HCT116 (cell line): ENCODE measurements around the gene DNAAF5. TPM values are rescaled to one million over a fixed set of nuclear protein-coding genes. Genes with fewer than 3 reads are reported as not detected.

Experiments
- ATAC-seq: fragments of 200-7000 bp; cut with Tn5 transposase; 2 replicates; pipeline ENCODE4 v1.9.1; 2020; ENCODE audit warnings: mild to moderate bottlenecking, moderate library complexity
- BruUV-seq: library from RNA; stranded (reverse); fragments of 400-500 nt; replicated peaks from 2 replicates; lab custom pipeline; 2021; lab: Mats Ljungman, UMichigan
- CTCF ChIA-PET: fragments of 300-600 bp; sonication (Branson Sonifier 250); formaldehyde crosslinking; loops from one replicate; lab custom pipeline; 2021; ENCODE audit warnings: antibody characterized with exemption; lab: Charles Lee
- POLR2A ChIA-PET: fragments of 300-600, 350-600 bp; sonication (Branson Sonifier 250); formaldehyde crosslinking; loops from one replicate; lab custom pipeline; 2021; ENCODE audit warnings: antibody characterized with exemption; lab: Charles Lee
- RAD21 ChIA-PET, 2 experiments: fragments of 300-600 bp; sonication (Branson Sonifier 250); formaldehyde crosslinking; loops; one replicate each; lab custom pipeline; 2023; ENCODE audit warnings: low total read pairs in 2 of 2; ENCODE audit not compliant: uncharacterized antibody in 2 of 2, unreplicated experiment in 2 of 2, low non-redundant PET in 1 of 2; lab: Charles Lee
- DNase-seq: peaks from one replicate; pipeline ENCODE4 v3.0.0-alpha.2; 2010; ENCODE audit warnings: low read depth, low spot score
- H2AFZ ChIP-seq: fragments of 200-600 bp; shearing (Covaris generic), sonication (generic); 2 replicates; pipeline ENCODE4 v1.6.1; 2017; ENCODE audit warnings: low read depth, mixed run types, mixed read lengths, antibody characterized with exemption, low read length; ENCODE audit not compliant: poor library complexity, severe bottlenecking
- H3K27ac ChIP-seq: 2 replicates; pipeline ENCODE4 v1.5.1; 2012; ENCODE audit warnings: low read depth, low read length
- H3K27me3 ChIP-seq: fragments of 200-600 bp; sonication (generic); 2 replicates; pipeline ENCODE4 v1.6.1; 2016; ENCODE audit warnings: mixed run types, low read length, mixed read lengths; ENCODE audit not compliant: insufficient read depth
- H3K36me3 ChIP-seq, 2 experiments: fragments of 200-500 bp in 1 of 2; fragments of 200-600 bp in 1 of 2; sonication (Bioruptor generic) in 1 of 2; sonication (generic) in 1 of 2; 2 replicates each; pipeline versions ENCODE4 v1.5.1 to v1.6.1; 2014 to 2016; ENCODE audit warnings: low read length in 2 of 2, inconsistent platforms in 1 of 2, mixed read lengths in 1 of 2, mixed run types in 1 of 2; ENCODE audit not compliant: insufficient read depth in 2 of 2, control insufficient read depth in 1 of 2
- H3K4me1 ChIP-seq, 2 experiments: fragments of 200-600 bp in 1 of 2; sonication (generic) in 1 of 2; 2 replicates each; pipeline versions ENCODE4 v1.5.1 to v1.6.1; 2012 to 2017; ENCODE audit warnings: low read length in 2 of 2, inconsistent platforms in 1 of 2, mild to moderate bottlenecking in 1 of 2, mixed read lengths in 1 of 2, mixed run types in 1 of 2, moderate library complexity in 1 of 2; ENCODE audit not compliant: insufficient read depth in 2 of 2, control insufficient read depth in 1 of 2
- H3K4me2 ChIP-seq: fragments of 200-600 bp; sonication (generic); 2 replicates; pipeline ENCODE4 v1.6.1; 2017; ENCODE audit warnings: mixed run types, low read length, mixed read lengths
- H3K4me3 ChIP-seq, 2 experiments: fragments of 200-600 bp in 1 of 2; sonication (generic) in 1 of 2; replicated peaks in 1 of 2; 2 replicates each; pipeline ENCODE4 v1.5.1; 2011 to 2016; ENCODE audit warnings: low read length in 2 of 2, control low read depth in 1 of 2, low read depth in 1 of 2, mild to moderate bottlenecking in 1 of 2, mixed read lengths in 1 of 2, mixed run types in 1 of 2
- H3K79me2 ChIP-seq: fragments of 200-600 bp; sonication (generic); 2 replicates; pipeline ENCODE4 v1.6.1; 2017; ENCODE audit warnings: mild to moderate bottlenecking, mixed run types, low read length, moderate library complexity, mixed read lengths; ENCODE audit not compliant: insufficient read depth
- H3K9ac ChIP-seq: fragments of 200-600 bp; sonication (generic); 2 replicates; pipeline ENCODE4 v1.6.1; 2016; ENCODE audit warnings: low read length, mixed read lengths
- H3K9me2 ChIP-seq: fragments of 200-600 bp; sonication (generic), shearing (Covaris generic); 2 replicates; pipeline ENCODE4 v1.6.1; 2017; ENCODE audit warnings: mixed run types, mild to moderate bottlenecking, moderate library complexity; ENCODE audit not compliant: insufficient read depth
- H3K9me3 ChIP-seq, 2 experiments: fragments of 200-500 bp in 1 of 2; fragments of 200-600 bp in 1 of 2; sonication (Bioruptor generic) in 1 of 2; sonication (generic) in 1 of 2; 2 replicates each; pipeline ENCODE4 v1.6.1; 2014 to 2017; ENCODE audit warnings: low read length in 2 of 2, mixed read lengths in 2 of 2, inconsistent platforms in 1 of 2, low read depth in 1 of 2, mild to moderate bottlenecking in 1 of 2, mixed run types in 1 of 2, moderate library complexity in 1 of 2; ENCODE audit not compliant: control insufficient read depth in 1 of 2, insufficient read depth in 1 of 2
- H4K20me1 ChIP-seq: fragments of 200-600 bp; sonication (generic), shearing (Covaris generic); 2 replicates; pipeline ENCODE4 v1.6.1; 2017; ENCODE audit warnings: mixed run types, mild to moderate bottlenecking, moderate library complexity; ENCODE audit not compliant: insufficient read depth
- CEBPB ChIP-seq: IDR thresholded peaks from 2 replicates; pipeline ENCODE4 v1.6.1; 2012; ENCODE audit warnings: low read depth
- EGR1 ChIP-seq: IDR thresholded peaks from 2 replicates; pipeline ENCODE4 v1.6.1; 2012; ENCODE audit warnings: low read depth
- ELF1 ChIP-seq: IDR thresholded peaks from 2 replicates; pipeline ENCODE4 v1.6.1; 2012; ENCODE audit warnings: low read depth, borderline replicate concordance
- EZH2 ChIP-seq: fragments of 200-600 bp; sonication (generic); IDR thresholded peaks from 2 replicates; pipeline ENCODE4 v1.6.1; 2017; ENCODE audit warnings: antibody characterized with exemption, mixed run types
- EZH2phosphoT487 ChIP-seq: fragments of 200-600 bp; IDR thresholded peaks from 2 replicates; pipeline ENCODE4 v1.6.1; 2018; ENCODE audit warnings: antibody characterized with exemption, borderline replicate concordance
- FOSL1 ChIP-seq: IDR thresholded peaks from 2 replicates; pipeline ENCODE4 v1.6.1; 2012; ENCODE audit warnings: low read depth
- POLR2AphosphoS5 ChIP-seq: IDR thresholded peaks from 2 replicates; pipeline ENCODE4 v1.6.1; 2011; ENCODE audit warnings: mild to moderate bottlenecking, low read depth, low read length, moderate library complexity
- RAD21 ChIP-seq: IDR thresholded peaks from 2 replicates; pipeline ENCODE4 v1.6.1; 2012; ENCODE audit warnings: low read depth, mild to moderate bottlenecking
- SP1 ChIP-seq: IDR thresholded peaks from 2 replicates; pipeline ENCODE4 v1.6.1; 2012; ENCODE audit warnings: low read depth
- SRF ChIP-seq: IDR thresholded peaks from 2 replicates; pipeline ENCODE4 v1.6.1; 2012; ENCODE audit warnings: low read depth
- TCF7L2 ChIP-seq: IDR thresholded peaks from 2 replicates; pipeline ENCODE4 v1.7.0; 2011; ENCODE audit warnings: borderline replicate concordance, inconsistent platforms; ENCODE audit not compliant: insufficient read depth, insufficient read length; ENCODE audit errors: extremely low read depth
- YY1 ChIP-seq: IDR thresholded peaks from 2 replicates; pipeline ENCODE4 v1.6.1; 2011; ENCODE audit warnings: low read length, low read depth, moderate library complexity, mild to moderate bottlenecking; ENCODE audit not compliant: insufficient replicate concordance; ENCODE audit errors: extremely low read depth
- ZBTB33 ChIP-seq: IDR thresholded peaks from 2 replicates; pipeline ENCODE4 v1.6.1; 2011; ENCODE audit warnings: mild to moderate bottlenecking, low read length, moderate library complexity; ENCODE audit not compliant: insufficient replicate concordance; ENCODE audit errors: extremely low read depth
- ZFX ChIP-seq: fragments of 450-650 bp; IDR thresholded peaks from 2 replicates; pipeline ENCODE4 v1.6.1; 2017
- intact Hi-C: fragments of 100-400 bp; cut with micrococcal nuclease; formaldehyde crosslinking; loops from 2 replicates; pipeline ENCODE4 v1.10.0; 2022
- total RNA-seq: library from RNA; stranded (reverse); gene quantifications from one replicate; pipeline ENCODE4 v1.2.1, GENCODE V29; 2021; ENCODE audit not compliant: unreplicated experiment
- TF ChIP-seq, protein P1 (sequence below): IDR thresholded peaks from 2 replicates; pipeline ENCODE4 v1.6.1; 2012; ENCODE audit warnings: low read depth
- TF ChIP-seq, protein P2 (sequence below): IDR thresholded peaks from 2 replicates; pipeline ENCODE4 v1.6.1; 2012
- TF ChIP-seq, protein P3 (sequence below), 3 experiments: fragments of 200-600 bp in 1 of 3; sonication (generic) in 1 of 3; IDR thresholded peaks in 2 of 3; conservative IDR thresholded peaks in 1 of 3; 2 replicates each; pipeline ENCODE4 v1.5.1; 2012 to 2017; ENCODE audit warnings: low read depth in 2 of 3, low read length in 2 of 3, antibody characterized with exemption in 1 of 3, borderline replicate concordance in 1 of 3, control low read depth in 1 of 3, mild to moderate bottlenecking in 1 of 3, mixed read lengths in 1 of 3, mixed run types in 1 of 3, moderate library complexity in 1 of 3; ENCODE audit not compliant: insufficient read depth in 1 of 3

DNAAF5 gene
- total RNA-seq, 1 experiment from 2014 or later: 69.4 TPM

DNA sequence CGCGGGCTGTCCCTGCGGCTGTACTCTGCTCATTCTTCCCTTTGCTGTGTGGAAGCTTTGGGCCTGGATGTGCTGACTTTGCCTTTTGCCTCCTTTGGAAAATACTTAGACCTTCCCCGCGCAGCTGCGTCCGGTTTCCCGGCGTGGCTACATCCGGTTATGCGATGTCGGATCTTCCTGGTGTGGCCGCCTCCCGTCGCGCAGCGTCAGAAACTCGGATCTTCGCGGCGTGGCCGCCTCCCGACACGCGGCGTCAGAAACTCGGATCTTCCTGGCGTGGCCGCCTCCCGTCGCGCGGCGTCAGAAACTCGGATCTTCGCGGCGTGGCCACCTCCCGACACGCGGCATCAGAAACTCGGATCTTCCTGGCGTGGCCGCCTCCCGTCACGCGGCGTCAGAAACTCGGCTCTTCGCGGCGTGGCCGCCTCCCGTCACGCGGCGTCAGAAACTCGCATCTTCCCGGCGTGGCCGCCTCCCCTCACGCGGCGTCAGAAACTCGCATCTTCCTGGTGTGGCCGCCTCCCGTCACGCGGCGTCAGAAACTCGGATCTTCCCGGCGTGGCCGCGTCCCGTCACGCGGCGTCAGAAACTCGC is 55.5 kb downstream of the DNAAF5 start:
- Histone ChIP-seq H3K4me3 (no peak overlapping the region), H3K36me3 (peaks cover 24 to 28% of the 10 kb centered on the region in 2 experiments), H3K79me2 (no peaks in the 10 kb centered on the region), H3K9me3 (no peaks in the 10 kb centered on the region), H3K27ac (no peak overlapping the region), H3K9ac (no peak overlapping the region), H3K4me2 (no peak overlapping the region), H3K9me2 (no peaks in the 10 kb centered on the region), H4K20me1 (no peaks in the 10 kb centered on the region), H3K4me1 (no peaks in the 10 kb centered on the region), H3K27me3 (no peaks in the 10 kb centered on the region), H2AFZ (no peak overlapping the region)
- no TSS peak for BruUV-seq
- intact Hi-C loops: no loop called here
- ChIA-PET POLR2A (no interaction called here), CTCF (no interaction called here), RAD21 (no interaction called here)
- no peak for ATAC-seq
- DNase-seq: no peak
- TF ChIP-seq, protein P1, sequence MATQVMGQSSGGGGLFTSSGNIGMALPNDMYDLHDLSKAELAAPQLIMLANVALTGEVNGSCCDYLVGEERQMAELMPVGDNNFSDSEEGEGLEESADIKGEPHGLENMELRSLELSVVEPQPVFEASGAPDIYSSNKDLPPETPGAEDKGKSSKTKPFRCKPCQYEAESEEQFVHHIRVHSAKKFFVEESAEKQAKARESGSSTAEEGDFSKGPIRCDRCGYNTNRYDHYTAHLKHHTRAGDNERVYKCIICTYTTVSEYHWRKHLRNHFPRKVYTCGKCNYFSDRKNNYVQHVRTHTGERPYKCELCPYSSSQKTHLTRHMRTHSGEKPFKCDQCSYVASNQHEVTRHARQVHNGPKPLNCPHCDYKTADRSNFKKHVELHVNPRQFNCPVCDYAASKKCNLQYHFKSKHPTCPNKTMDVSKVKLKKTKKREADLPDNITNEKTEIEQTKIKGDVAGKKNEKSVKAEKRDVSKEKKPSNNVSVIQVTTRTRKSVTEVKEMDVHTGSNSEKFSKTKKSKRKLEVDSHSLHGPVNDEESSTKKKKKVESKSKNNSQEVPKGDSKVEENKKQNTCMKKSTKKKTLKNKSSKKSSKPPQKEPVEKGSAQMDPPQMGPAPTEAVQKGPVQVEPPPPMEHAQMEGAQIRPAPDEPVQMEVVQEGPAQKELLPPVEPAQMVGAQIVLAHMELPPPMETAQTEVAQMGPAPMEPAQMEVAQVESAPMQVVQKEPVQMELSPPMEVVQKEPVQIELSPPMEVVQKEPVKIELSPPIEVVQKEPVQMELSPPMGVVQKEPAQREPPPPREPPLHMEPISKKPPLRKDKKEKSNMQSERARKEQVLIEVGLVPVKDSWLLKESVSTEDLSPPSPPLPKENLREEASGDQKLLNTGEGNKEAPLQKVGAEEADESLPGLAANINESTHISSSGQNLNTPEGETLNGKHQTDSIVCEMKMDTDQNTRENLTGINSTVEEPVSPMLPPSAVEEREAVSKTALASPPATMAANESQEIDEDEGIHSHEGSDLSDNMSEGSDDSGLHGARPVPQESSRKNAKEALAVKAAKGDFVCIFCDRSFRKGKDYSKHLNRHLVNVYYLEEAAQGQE: no peak
- no peak for TF ChIP-seq FOSL1
- no peak for TF ChIP-seq YY1
- no peak for TF ChIP-seq RAD21
- no peak for TF ChIP-seq POLR2AphosphoS5
- TF ChIP-seq ZBTB33: no peak
- TF ChIP-seq EGR1: no peak
- TF ChIP-seq TCF7L2: no peak
- TF ChIP-seq, protein P2, sequence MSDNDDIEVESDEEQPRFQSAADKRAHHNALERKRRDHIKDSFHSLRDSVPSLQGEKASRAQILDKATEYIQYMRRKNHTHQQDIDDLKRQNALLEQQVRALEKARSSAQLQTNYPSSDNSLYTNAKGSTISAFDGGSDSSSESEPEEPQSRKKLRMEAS: no peak
- TF ChIP-seq SRF: no peak
- TF ChIP-seq, protein P3, sequence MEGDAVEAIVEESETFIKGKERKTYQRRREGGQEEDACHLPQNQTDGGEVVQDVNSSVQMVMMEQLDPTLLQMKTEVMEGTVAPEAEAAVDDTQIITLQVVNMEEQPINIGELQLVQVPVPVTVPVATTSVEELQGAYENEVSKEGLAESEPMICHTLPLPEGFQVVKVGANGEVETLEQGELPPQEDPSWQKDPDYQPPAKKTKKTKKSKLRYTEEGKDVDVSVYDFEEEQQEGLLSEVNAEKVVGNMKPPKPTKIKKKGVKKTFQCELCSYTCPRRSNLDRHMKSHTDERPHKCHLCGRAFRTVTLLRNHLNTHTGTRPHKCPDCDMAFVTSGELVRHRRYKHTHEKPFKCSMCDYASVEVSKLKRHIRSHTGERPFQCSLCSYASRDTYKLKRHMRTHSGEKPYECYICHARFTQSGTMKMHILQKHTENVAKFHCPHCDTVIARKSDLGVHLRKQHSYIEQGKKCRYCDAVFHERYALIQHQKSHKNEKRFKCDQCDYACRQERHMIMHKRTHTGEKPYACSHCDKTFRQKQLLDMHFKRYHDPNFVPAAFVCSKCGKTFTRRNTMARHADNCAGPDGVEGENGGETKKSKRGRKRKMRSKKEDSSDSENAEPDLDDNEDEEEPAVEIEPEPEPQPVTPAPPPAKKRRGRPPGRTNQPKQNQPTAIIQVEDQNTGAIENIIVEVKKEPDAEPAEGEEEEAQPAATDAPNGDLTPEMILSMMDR (IDR thresholded peaks at IDR 0.05 in 2 of 3, conservative IDR thresholded peaks at IDR 0.05 in 1 of 3; ENCODE audit: borderline replicate concordance in 1 of 3, insufficient read depth in 1 of 3, low read depth in 2 of 3, low read length in 2 of 3): no peak
- no peak for TF ChIP-seq EZH2phosphoT487
- TF ChIP-seq EZH2: no peak
- no peak for TF ChIP-seq ELF1
- TF ChIP-seq CEBPB: no peak
- TF ChIP-seq SP1: no peak
- no peak for TF ChIP-seq ZFX
